Activated CD8-positive, alpha-beta memory T cell treated with anti-CD3 and anti-CD28 coated beads, Interleukin-2, amount 50 U/mL, for 48 hours (primary cell): ENCODE results near the gene LONP2.

Source experiments
- DNase-seq: peaks from one replicate; pipeline ENCODE4 v3.0.0-alpha.2; 2020

Gene LONP2, protein sequence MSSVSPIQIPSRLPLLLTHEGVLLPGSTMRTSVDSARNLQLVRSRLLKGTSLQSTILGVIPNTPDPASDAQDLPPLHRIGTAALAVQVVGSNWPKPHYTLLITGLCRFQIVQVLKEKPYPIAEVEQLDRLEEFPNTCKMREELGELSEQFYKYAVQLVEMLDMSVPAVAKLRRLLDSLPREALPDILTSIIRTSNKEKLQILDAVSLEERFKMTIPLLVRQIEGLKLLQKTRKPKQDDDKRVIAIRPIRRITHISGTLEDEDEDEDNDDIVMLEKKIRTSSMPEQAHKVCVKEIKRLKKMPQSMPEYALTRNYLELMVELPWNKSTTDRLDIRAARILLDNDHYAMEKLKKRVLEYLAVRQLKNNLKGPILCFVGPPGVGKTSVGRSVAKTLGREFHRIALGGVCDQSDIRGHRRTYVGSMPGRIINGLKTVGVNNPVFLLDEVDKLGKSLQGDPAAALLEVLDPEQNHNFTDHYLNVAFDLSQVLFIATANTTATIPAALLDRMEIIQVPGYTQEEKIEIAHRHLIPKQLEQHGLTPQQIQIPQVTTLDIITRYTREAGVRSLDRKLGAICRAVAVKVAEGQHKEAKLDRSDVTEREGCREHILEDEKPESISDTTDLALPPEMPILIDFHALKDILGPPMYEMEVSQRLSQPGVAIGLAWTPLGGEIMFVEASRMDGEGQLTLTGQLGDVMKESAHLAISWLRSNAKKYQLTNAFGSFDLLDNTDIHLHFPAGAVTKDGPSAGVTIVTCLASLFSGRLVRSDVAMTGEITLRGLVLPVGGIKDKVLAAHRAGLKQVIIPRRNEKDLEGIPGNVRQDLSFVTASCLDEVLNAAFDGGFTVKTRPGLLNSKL

GRCh38 chr16:48244080-48244862 lies at the start of gene LONP2:
LONP2 (plus strand) TSS chr16:48244300; CDS start chr16:48244389, 89 bp downstream.
- DNase-seq: peak; percentile 97

GRCh38 chr16:48194828-48195556 lies 49.1 kb upstream of the LONP2 start:
- no peak for DNase-seq

GRCh38 chr16:48197294-48197693 lies 46.8 kb upstream of the LONP2 start:
- no peak for DNase-seq

- no peak for DNase-seq
Measured at GRCh38 chr16:48201515-48202201, 42.4 kb upstream of the LONP2 start.

DNA sequence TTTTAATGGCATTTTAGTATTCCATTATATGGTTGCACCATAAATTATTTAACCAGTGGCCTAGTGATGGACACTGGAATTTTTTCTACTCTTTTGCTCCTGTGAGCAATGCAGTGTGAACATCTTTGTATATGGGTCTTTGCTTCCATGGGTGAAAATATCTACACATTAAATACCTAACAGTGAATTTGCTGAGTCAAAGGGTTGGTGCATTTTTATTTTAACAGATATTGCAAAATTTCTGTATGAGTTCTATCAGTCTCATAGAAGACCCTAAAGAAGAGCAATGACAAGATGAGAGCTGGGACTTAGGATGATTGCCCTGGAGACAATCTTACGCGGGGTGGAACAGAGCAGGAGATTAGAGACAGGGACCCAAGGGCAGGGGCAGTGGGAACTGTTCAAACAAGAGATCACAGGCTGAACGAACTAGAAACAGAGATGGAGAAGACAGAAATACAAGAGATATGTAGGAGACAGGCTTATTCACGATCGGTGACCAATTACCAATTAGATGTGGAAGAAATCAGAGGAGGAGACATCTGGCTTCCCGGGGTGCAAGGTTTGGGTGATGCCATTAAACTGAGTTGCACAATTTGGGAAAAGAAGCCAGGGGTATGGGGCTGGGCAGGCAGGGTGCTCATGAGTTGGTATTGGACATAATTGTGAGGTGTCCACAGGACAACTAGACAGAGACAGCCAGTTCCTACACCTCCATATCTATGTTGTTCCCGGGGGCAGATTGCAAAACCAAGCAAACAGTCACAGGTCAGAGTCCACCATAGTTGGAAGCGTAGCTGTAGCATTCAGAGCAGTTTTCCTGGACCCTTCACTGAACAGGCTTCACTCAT lies 39.9 kb upstream of the LONP2 start:
- DNase-seq: no peak

DNA sequence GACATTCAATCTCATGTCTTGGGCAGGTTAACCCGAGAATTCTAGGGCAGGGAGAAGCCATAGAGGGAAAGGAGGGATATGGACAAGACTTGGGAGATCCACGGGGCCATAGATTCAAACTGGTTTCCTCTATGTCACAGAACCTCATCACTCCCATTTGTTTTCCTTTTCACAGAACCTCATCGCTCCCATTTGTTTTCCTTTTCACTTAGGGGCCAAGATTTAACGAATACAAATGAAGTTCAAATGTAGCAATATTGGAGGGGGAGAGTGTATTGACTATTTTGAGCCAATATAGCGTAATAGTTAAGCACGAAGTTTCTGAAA lies 39.3 kb upstream of the LONP2 start:
- no peak for DNase-seq

GRCh38 chr16:48206594-48207242 lies 37.4 kb upstream of the LONP2 start:
- DNase-seq: no peak

DNA sequence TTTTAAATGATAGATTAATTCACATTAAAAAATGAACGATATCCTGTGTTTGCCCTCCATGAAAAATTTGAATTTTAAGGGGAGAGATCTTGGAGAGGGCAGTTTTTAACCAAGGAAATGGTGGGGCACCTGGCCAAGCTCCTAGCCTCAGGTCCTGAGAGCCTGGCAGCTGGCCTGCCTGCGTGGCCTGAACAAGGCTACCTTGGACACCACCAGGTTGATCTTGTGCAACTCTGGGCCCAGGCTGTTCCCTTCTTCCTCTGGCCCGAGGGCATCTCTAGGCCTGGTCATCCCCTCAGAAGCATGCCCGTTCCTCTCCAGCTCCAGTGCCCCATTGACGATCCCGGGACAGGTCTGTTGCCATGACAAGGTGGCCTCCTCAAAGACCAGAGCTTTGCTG lies 33.4 kb upstream of the LONP2 start:
- DNase-seq: no peak

DNA sequence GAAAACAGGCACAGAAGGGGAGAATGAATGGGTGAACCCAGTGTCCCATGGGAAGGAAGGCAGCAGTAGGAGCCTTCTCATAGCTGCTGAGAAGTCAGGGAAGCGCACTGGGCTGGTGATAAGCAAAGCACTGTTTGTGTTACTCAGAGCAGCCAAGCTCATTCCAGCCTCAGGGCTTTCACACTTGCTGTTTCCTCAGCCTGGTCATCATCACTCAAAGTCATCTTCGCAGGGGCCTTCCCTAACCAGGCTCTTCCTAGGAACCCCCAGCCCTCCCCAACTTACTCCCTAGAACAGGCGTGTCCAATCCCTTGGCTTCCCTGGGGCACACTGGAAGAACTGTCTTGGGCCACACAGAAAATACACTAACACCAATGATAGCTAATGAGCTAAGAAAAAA lies 32.1 kb upstream of the LONP2 start:
- no peak for DNase-seq

DNA sequence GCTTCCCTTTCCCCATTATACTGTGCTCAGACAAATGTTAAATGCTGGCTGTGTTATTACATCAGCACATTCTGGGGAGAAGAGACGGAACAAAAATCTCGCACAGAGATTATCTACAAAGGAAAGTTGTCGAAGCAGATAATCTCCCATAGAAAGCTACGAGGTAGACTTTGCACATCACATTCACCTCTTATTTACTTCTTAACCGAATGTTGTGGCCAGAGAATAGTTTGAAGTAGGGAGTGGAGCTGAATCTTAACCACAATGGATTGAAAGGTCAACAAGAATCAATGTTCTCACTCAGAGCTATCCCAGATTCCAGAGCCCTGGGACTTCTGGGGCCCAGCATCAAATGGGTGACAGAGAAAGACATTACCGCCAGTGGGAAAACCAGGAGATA lies 28.4 kb upstream of the LONP2 start:
- DNase-seq: no peak

- DNase-seq: no peak
Measured at GRCh38 chr16:48217708-48218107, 26.4 kb upstream of the LONP2 start.

DNA sequence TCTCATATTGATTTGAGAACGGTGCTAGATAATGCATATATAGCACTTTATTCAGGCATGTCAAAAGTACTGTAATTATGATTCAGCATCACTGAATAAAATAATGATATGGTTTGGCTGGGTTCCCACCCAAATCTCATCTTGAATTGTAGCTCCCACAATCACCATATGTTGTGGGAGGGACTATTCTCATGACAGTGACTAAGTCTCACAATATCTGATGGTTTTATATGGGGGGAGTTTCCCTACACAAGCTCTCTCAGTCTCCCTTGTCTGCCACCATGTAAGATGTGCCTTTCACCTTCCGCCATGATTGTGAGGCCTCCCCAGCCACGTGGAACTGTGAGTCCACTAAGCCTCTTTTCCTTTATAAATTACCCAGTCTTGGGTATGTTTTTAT lies 25.6 kb upstream of the LONP2 start:
- DNase-seq: no peak

DNA sequence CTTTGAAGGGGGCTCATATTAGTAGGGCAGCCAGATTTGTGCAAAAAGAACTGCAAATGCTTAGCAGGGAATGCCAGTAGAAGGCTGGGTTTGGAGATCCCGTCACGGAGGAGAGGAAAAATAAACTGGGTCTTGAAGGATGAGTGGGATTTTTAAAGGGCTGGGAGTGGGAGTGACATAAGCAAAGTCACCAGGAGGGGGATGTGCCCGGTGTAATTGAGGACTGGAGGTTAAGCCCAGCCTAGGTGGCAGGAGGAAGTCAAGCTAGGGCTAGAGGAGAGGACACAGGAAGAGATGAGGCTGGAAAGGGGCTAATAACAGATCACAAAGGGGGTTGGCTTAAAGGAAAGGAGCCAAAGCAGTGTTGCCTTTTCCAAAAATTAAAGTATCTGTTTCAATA lies 23.2 kb upstream of the LONP2 start:
- DNase-seq: no peak

DNA sequence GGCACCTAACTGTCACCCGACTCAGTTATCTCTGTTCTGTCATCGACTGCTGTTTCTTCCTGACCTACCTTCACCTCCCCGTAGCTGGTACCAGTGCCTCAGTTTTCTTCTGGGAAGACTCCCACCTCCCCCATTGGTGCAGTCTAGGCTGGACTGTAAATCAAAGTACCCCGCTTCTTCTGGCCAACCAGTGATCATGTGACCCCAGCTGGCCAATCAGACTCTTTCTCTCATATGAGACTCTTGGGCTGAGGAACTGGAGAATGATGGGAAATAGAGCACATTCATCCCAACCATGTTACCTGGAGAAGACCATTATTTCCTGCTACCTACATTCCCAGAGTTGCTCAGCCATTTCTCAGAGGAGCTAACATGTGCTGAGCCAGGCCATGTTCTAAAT lies 20.6 kb upstream of the LONP2 start:
- DNase-seq: no peak

- no peak for DNase-seq
Measured at GRCh38 chr16:48225456-48225855, 18.6 kb upstream of the LONP2 start.

- DNase-seq: peak; percentile 57
Measured at GRCh38 chr16:48231727-48232492, 12.2 kb upstream of the LONP2 start.

GRCh38 chr16:48232493-48233040 lies 11.5 kb upstream of the LONP2 start:
- no peak for DNase-seq

GRCh38 chr16:48234630-48235029 lies 9.5 kb upstream of the LONP2 start:
- no peak for DNase-seq

- DNase-seq: no peak
Measured at GRCh38 chr16:48235058-48235555, 9.0 kb upstream of the LONP2 start.
